Epidermal melanocyte (primary cell): ENCODE measurements around the gene WBP4.
"Not testable (repeated sequence)": the region's sequence is repeated elsewhere in the genome, so short reads cannot be mapped to it uniquely, and the experiment has no call there.

Source experiments
- DNase-seq: peaks from one replicate; pipeline ENCODE4 v3.0.0; 2011; ENCODE audit warnings: low spot score; ENCODE audit not compliant: insufficient read length

WBP4 gene, protein sequence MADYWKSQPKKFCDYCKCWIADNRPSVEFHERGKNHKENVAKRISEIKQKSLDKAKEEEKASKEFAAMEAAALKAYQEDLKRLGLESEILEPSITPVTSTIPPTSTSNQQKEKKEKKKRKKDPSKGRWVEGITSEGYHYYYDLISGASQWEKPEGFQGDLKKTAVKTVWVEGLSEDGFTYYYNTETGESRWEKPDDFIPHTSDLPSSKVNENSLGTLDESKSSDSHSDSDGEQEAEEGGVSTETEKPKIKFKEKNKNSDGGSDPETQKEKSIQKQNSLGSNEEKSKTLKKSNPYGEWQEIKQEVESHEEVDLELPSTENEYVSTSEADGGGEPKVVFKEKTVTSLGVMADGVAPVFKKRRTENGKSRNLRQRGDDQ

DNA sequence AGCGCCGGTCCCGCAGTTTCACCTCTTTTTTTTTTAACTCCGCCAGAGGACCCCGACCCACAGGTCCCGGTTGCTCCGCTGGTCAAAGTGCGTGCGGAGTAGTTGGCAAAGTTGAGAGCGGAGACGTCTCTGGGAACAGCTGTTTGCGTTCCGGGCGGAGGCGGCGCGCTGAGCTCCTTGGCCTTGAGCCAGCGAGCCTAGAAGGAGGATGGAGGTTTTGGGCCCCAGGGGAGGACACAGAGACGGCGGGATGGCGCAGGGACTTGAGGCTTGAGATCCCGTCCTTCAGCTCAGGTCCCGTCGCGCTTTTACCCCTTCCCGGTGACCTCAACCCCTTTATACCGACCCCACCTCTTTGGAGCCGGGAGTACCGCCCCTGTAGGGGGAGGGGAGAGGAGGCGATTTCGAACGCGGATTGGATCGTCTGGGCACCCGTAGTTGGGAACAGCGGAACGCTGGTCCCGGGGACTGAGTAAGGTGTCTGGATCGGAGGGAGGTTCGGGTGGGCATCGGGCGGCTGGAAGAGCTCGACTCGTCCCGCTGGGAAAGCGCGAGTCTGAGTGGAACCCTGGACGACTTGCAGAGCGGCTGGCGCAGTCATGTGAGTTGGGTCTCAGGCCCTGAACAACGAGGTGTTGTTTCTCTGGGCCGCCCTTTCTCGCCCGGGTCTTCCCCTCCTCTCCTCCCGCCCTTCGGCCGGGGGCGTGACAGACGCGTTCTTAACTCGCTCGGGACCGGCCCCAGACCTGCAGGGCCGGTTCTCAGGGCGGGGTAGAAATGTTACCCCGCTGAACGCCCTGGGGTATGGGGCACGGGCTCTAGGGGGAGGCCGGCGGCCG, at the start of gene WBP4:
Gene WBP4, plus strand, starts transcription at position 435 of the 839 bp plus-strand sequence. Its CDS starts 165 bp downstream, at position 600.
- peak; percentile 67 for DNase-seq

DNA sequence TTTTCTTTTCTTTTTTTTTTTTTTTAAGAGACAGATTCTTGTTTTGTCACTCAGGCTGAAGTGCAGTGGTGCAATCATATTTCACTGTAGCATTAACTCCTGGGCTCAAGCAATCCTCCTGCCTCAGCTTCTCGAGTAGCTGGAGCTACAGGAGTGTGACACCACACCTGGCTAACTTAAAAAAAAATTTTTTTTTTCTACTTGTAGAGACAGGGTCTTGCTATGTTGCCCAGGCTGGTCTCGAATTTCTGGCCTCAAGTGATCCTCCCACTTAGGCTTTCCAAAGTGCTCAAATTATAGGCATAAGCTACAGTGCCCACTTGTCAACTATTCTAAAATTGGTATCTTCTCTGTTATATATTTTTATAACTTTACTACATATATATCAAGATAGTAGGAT, 48.8 kb upstream of the WBP4 start:
- no peak for DNase-seq

DNA sequence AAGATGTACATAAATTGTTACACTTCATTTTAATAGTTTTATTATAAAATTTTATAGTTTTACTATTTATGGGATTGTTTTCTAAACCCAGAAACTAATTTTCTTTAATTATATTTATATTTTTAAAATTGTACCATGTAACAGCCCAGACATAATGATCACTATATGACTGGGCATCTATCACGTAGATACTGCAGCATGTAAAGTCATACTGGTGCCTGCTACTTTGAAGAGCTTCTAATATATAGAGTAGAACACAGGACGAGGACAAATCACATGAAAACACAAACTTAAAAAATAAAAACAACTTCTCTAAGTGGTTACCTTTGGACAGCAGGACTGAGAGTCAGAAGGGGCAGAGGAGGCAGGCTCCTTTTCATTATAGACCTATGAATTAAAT, 47.5 kb upstream of the WBP4 start:
- no peak for DNase-seq

DNA sequence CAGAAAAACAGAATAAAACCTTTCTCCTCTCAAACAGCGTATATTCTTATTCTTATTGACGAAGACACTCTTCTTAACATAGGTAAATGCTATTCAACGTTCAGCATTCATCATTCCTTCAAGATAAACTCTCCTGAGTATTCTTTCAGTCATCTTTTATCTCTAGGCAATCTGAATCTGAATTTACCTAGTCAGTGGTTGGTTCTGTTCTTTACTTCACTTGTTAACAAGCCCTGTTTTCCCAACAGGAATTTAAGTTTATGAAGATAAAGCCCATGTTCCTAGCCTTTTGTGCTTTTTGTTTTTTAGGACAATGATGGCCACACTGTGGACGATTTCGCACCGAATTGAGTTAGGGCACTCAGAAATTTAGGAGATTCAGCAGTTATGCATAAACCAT, 45.4 kb upstream of the WBP4 start:
- no peak for DNase-seq

DNA sequence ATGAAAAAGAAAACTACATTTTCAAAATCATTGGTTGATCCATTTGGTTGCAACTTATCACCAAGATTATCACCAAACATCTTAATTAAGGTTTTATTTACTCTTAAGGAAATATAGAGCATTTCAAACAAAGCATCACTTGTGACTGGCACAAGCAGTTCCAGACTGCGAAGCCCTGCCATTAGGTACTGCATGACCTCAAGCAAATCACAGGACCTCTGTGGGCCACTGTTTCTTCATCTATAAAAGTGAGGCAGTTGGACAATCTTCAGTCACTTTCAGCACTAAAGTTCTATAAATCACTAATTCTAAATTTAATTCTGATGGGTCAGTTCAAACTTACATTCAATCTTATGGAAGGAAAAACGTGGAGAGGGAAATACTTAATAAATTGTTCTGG, 44.1 kb upstream of the WBP4 start:
- DNase-seq: no peak

DNA sequence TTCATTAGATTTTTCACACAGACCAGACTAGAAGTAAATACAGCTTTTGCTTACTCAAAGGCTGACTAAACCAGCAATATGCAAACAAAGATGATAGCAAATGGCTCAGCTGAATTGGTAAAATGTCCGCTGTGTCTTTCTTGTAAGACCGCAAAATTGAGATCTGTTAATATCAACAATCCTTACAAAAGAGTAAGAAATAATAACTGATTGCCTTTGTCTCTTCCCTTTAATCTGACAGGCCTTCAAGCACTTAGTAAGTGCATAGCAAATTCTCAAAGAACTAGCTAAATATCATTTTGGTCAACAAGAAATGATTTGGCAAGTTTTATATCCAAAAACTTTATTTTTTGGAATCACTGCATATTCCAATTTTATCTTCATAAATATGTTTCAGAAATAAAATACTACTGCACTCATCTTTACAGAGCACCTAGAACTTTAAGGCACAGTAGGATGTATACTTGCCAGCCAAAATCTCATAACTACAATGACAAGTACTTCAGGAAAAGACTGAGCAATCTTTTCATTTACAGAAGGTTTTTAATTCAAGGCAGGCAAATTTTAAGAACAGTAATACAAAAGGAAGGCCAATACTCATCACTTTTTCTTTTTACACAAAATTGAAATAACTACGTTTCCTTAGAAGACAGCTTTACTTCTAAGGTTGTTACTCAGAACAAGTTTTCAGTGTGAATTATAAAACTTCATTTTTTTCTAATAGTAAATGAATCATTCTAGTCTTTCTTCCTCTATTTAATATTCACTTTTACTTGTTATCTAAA, 43.3 kb upstream of the WBP4 start:
- no peak for DNase-seq

DNA sequence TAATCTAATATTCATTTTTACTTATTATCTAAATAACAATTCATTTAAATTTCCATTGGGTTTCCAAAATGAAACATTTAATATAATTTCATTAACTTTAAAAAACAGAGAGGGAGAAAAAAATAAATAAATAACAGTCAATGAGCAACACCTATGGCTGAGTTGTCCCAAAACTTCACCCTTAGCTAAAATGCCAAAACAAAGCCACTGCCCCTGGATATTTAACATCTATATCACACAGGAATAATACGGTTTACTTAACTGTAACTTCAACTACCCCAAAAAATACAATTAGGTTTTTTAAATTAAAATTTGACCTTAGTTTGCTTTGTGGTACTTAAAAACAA, 42.7 kb upstream of the WBP4 start:
- DNase-seq: no peak

DNA sequence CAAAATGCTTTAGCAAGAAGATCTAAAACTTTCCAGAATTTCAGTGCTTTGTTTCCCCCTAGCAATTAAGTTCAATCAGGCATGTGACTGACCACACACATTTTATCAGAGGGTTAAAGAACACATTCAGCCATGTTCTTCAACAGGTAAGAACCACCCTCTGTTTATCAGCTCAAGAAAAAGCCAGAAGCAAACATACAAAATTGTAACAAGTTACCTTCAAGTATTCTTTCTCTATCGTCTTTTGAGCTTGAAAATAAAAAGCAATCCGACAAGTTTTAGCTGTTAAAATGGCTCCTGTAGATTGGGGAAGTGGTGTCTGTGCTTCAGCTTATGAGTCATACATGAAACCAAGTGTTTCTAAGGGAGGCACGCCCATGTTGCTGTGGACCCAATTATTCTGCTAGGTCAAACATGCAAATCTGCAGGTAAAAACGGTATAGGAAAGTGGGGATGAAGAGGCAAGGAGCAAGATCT, 42.3 kb upstream of the WBP4 start, which contains the start of gene ELF1:
Gene ELF1, minus strand, starts transcription at position 306 of the 477 bp plus-strand sequence. CDS start 37,262 bp downstream, outside the sequence.
- peak; percentile 30 for DNase-seq

DNA sequence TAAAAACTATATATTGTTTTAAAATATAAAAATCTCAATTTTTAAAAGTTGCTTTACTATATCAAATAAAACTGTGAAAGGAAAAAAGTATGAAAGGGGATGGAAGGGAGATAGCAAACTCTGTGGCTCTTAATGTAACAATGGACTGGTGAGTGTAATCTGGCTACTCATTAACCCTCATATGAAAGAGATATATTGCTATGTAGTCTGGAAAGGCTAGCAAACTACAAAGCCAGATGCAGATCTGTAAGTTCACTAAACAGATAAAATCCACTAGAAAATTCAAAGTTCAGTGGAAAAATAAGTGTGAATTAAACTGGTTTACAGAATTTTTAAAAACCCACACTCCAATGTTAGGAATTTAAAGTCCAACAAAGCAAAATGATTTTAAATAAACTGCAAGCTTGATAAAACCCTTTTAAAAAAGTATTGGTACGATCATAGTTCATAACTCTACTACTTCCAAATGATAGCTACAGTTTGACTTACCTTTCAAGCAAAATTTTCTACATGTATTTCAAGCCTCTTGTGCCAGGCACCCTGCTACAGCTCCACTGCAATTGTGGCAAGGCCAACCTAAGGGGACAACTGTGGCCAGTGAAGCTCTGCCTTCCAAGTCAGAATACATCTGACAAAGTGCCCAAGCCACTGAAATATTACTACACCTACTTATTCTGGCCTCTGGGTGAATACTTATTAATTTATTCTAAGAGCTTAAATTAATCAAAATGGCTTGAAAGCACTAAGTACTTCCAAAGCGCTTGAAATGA, 41.5 kb upstream of the WBP4 start:
- DNase-seq: no peak

DNA sequence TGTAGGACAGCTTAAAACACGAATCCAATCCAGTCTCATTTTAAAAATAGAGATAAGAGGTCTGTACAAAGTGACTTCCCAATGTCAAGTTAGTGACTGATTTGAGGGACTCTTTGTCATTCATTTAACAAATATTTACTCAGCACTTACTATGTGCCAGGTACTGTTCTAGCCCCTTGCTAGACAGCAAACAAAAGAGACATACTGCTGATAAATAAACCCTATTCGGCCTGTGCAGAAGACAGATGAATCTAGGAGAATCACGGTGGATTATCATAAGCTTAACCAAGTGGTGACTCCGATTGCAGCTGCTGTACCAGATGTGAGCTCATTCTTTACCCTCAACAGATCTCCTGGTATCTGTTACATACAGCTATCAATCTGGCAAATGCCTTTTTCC, 35.8 kb upstream of the WBP4 start:
- no peak for DNase-seq

DNA sequence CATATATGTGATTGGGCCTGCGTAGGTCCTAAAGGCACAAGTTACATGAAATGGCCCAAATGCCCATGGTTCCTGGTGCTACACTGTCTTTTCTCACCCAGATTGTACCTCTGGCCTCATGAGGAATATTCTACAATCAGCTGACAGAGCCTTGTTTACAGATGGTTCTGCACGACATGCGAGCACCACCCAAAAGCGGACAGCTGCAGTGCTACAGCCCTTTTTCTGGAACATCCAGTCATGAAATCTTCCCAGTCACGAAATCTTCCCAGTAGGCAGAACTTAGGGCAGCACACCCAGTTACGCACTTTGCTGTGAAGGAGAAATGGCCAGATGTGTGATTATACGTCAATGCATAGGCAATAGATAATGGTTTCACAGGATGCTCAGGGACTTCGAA, 34.5 kb upstream of the WBP4 start:
- no peak for DNase-seq

DNA sequence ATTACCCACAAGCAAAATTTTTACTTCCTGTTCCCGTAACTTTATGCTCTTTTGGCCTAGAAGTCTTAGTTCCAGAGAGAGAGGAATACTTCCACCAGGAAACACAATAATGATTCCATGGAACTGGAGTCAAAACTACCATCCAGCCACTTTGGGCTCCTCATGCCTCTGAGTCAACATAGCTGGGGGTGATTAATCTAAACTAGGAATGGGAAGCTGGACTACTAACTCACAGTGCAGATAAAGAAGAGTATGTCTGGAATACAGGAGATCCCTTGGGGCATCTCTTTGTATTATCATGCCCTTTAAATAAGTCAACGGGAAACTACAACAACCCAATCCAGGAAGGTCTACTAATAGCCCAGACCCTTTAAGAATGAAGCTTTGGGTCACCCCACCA, 33.3 kb upstream of the WBP4 start:
- no peak for DNase-seq

DNA sequence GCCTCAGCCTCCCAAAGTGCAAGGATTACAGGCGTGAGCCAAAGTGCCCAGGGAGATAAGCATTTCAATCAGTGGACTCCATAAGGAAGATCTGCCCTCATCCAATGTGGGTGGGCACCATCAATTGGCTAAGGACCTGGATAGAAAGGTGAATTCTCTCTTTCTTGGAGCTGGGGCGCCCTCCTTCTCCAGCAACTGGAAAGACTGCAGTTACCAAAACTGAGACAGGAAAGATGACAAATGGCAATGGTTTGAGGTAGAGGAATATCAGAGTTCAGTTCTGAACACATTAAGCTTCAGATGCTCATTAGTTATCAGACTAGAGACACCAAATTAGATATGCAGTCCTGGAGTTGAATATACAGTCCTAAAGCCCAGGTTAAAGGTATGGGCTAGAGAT, 31.7 kb upstream of the WBP4 start:
- DNase-seq: no peak

DNA sequence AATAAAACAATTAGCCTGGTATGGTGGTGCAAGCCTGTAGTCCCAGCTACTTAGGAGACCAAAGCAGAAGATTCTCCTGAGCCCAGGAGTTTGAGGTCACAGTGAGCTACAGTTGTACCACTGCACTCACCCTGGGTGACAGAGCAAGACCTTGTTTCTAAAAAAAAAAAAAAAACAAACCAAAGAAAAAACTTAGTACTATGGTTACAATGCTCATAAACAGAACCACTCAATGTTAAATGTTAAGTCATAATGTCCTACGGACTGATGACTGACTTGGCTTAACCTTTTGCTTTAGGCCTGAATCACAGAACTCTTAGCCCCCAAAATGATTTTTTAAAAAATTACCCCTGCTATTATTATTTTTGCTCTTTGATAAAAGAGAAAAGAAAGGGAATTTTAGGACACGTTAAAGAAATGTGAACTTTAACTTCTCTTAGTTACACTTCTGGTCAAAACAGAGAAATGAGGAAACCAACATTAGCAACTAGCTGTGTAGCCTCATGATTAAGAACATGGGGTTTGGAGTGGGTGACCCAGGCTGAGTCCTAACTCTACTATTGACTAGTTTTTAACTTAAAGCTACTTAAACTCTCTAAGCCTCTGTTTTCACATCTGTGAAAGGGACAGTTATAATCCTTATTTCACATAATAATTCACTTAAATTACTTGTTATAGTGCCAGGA, 28.5 kb upstream of the WBP4 start:
- DNase-seq: no peak

DNA sequence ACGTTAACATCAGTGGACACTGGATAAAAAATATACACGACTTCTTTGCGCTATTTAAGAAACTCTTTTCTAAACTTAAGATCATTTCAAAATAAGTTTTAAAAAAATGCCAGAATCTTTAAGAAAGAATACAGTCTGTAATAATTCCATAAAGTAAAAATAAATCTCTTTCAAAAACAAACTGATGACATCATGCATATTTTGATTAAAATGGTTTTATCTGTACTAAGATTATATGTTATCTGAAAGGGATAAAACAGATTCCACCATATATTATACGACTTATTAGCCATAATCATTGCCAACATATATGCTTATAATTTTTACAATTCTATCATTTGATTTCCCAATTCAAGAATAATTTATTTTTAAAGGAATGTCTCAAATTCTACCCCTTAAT, 26.9 kb upstream of the WBP4 start:
- no peak for DNase-seq

DNA sequence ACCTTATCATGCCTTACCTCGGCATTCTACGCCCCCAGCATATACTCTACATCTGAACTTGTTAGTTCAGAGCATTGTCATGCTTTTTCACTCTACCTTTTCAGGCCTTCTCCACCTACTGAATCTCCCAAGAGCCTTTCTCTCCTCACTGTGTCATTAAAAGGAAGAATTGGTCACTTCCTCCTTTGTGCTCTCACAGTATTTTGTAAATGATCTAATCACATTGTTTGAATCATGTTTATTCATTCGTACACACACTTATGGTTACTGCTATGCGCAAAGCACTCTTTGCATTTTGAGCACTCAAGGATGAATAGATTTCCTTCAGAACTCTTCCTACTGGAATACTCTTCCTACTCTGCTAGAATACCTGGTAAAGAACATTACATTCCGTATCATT, 26.4 kb upstream of the WBP4 start:
- no peak for DNase-seq

DNA sequence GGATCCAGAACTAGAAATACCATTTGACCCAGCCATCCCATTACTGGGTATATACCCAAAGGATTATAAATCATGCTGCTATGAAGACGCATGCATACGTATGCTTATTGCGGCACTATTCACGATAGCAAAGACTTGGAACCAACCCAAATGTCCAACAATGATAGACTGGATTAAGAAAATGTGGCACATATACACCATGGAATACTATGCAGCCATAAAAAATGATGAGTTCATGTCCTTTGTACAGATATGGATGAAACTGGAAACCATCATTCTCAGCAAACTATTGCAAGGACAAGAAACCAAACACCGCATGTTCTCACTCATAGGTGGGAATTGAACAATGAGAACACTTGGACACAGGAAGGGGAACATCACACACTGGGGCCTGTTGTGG, 24.8 kb upstream of the WBP4 start:
- DNase-seq: not testable (repeated sequence)

DNA sequence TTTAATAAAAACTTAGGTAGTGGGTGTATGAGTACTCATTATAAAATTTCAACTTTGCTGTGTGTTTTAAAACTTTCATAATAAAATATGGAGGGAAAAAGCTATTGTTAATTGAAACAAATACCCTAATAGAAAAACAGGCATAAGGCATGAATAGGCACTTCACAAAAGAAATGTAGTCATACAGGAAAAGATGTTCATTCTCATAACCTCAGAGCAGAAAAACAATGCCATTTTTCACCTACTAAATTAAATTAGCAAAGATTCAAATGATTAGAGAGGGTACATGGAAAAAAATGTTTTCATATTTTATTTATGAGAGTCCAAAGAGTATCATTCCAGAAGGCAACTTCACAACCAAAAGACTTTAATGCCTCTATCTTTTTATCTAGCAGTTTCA, 21.6 kb upstream of the WBP4 start:
- DNase-seq: no peak

DNA sequence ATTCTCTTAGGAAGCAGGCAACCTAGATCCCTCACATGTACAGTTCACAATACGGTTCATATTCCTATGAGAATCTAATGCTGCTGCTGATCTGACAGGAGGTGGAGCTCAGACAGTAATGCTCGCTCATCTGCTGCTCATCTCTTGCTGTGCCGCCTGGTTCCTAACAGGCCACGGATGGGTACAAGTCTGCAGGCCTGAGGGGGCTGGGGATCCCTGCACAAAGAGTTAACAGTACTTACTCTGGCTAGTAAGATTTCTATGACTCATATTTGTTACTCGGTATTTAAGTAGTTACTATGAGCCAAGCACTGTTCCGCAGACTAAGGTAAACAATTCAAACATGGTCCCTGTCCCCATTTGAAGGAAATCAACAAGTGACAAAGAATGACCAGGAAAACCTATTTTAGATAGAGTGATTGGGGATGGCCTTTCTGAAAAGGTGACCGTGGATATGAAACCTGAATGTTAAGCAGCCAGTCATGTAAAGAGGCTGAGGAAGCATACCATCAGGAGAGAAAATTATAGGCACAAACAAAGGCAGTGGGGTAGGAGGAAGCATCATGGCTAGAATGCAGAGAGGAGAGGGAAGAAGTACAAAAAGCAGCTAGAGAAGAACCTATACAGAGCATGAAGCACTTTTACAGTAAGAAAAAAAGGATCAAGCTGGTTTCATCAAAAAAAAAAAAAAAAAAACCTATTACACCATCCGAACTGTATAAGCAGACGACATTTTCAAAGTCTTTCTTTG, 20.6 kb upstream of the WBP4 start:
- DNase-seq: no peak

DNA sequence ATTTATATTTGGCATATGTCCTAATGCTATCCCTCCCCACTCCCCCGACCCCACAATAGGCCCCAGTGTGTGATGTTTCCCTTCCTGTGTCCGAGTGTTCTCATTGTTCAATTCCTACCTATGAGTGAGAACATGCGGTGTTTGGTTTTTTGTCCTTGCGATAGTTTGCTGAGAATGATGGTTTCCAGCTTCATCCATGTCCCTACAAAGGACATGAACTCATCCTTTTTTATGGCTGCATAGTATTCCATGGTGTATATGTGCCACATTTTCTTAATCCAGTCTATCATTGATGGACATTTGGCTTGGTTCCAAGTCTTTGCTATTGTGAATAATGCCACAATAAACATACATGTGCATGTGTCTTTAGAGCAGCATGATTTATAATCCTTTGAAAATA, 18.9 kb upstream of the WBP4 start:
- DNase-seq: not testable (repeated sequence)
